HEK293 (cell line): ENCODE data around the gene FRG2.
"Not testable (repeated sequence)": the region's sequence is repeated elsewhere in the genome, so short reads cannot be mapped to it uniquely, and the experiment has no call there.

ENCODE experiments used
- CTCF ChIA-PET: fragments of 350-600 bp; formaldehyde crosslinking; extraction: SDS; loops from one replicate; lab custom pipeline; 2021; ENCODE audit warnings: antibody characterized with exemption; lab: Yijun Ruan, JAX
- POLR2A ChIA-PET: fragments of 300-600 bp; formaldehyde crosslinking; extraction: SDS; loops from one replicate; lab custom pipeline; 2020; ENCODE audit warnings: antibody characterized with exemption, inconsistent platforms; lab: Yijun Ruan, JAX
- H3K27ac ChIP-seq: fragments of 200-500 bp; sonication (Bioruptor generic); 2 replicates; pipeline ENCODE4 v1.5.1; 2014; ENCODE audit warnings: low read depth, low read length, control low read depth, inconsistent platforms; ENCODE audit errors: extremely low read depth
- H3K36me3 ChIP-seq, 2 experiments: fragments of 200-500 bp in 1 of 2; sonication (Bioruptor generic) in 1 of 2; 1 replicate in 1 of 2; 2 replicates in 1 of 2; pipeline ENCODE4 v1.5.1; 2014 to 2017; ENCODE audit warnings: inconsistent platforms in 2 of 2, low read length in 2 of 2; ENCODE audit not compliant: control insufficient read depth in 2 of 2, insufficient read depth in 1 of 2
- H3K4me1 ChIP-seq: fragments of 200-500 bp; sonication (Bioruptor generic); 2 replicates; pipeline ENCODE4 v1.5.1; 2014; ENCODE audit warnings: mild to moderate bottlenecking, low read length, inconsistent platforms; ENCODE audit not compliant: control insufficient read depth, insufficient read depth
- H3K4me3 ChIP-seq: 2 replicates; pipeline ENCODE4 v1.5.1; 2011; ENCODE audit warnings: low read depth, mild to moderate bottlenecking, control low read depth, low read length, moderate library complexity
- H3K9me3 ChIP-seq: fragments of 200-500 bp; sonication (Bioruptor generic); 2 replicates; pipeline ENCODE4 v1.5.1; 2014; ENCODE audit warnings: low read depth, low read length, inconsistent platforms; ENCODE audit not compliant: control insufficient read depth, insufficient read depth
- BCL6B ChIP-seq: fragments of 450-650 bp; formaldehyde crosslinking; IDR thresholded peaks from 2 replicates; pipeline ENCODE4 v1.5.1; 2017; ENCODE audit warnings: missing biosample characterization, missing genetic modification characterization
- HOXA7 ChIP-seq: sonication (generic); formaldehyde crosslinking; IDR thresholded peaks from 2 replicates; pipeline ENCODE4 v1.8.1; 2022; ENCODE audit warnings: missing genetic modification reagents, borderline replicate concordance
- MZF1 ChIP-seq: fragments of 450-650 bp; formaldehyde crosslinking; IDR thresholded peaks from 2 replicates; pipeline ENCODE4 v1.5.1; 2017; ENCODE audit warnings: missing biosample characterization, missing genetic modification characterization, borderline replicate concordance
- PRDM6 ChIP-seq: fragments of 450-650 bp; formaldehyde crosslinking; IDR thresholded peaks from 2 replicates; pipeline ENCODE4 v1.5.1; 2017; ENCODE audit warnings: missing biosample characterization, missing genetic modification characterization
- RBAK ChIP-seq: fragments of 450-650 bp; formaldehyde crosslinking; IDR thresholded peaks from 2 replicates; pipeline ENCODE4 v1.5.1; 2016; ENCODE audit warnings: missing biosample characterization, missing genetic modification characterization
- SP3 ChIP-seq: fragments of 450-650 bp; formaldehyde crosslinking; IDR thresholded peaks from 2 replicates; pipeline ENCODE4 v1.5.1; 2016; ENCODE audit warnings: missing biosample characterization, missing genetic modification characterization
- YY1 ChIP-seq: fragments of 450-650 bp; formaldehyde crosslinking; IDR thresholded peaks from 2 replicates; pipeline ENCODE4 v1.5.1; 2018; ENCODE audit warnings: missing biosample characterization, missing genetic modification characterization
- ZBTB20 ChIP-seq: fragments of 450-650 bp; formaldehyde crosslinking; IDR thresholded peaks from 2 replicates; pipeline ENCODE4 v1.5.1; 2016; ENCODE audit warnings: missing biosample characterization, missing genetic modification characterization
- ZFP37 ChIP-seq: fragments of 450-650 bp; formaldehyde crosslinking; IDR thresholded peaks from 2 replicates; pipeline ENCODE4 v1.5.1; 2016; ENCODE audit warnings: missing biosample characterization, missing genetic modification characterization
- ZNF311 ChIP-seq: fragments of 450-650 bp; formaldehyde crosslinking; IDR thresholded peaks from 2 replicates; pipeline ENCODE4 v1.5.1; 2017; ENCODE audit warnings: missing biosample characterization, missing genetic modification characterization, borderline replicate concordance
- ZNF423 ChIP-seq: fragments of 450-650 bp; formaldehyde crosslinking; IDR thresholded peaks from 2 replicates; pipeline ENCODE4 v1.5.1; 2016; ENCODE audit warnings: missing biosample characterization, missing genetic modification characterization
- ZNF426 ChIP-seq: fragments of 450-650 bp; formaldehyde crosslinking; IDR thresholded peaks from 2 replicates; pipeline ENCODE4 v1.5.1; 2017; ENCODE audit warnings: missing biosample characterization, missing genetic modification characterization, mild to moderate bottlenecking, inconsistent platforms, moderate library complexity
- ZNF513 ChIP-seq: fragments of 450-650 bp; IDR thresholded peaks from 2 replicates; pipeline ENCODE4 v1.5.1; 2018; ENCODE audit warnings: missing biosample characterization, missing genetic modification characterization
- ZNF544 ChIP-seq: fragments of 450-650 bp; formaldehyde crosslinking; IDR thresholded peaks from 2 replicates; pipeline ENCODE4 v1.5.0; 2017; ENCODE audit warnings: missing biosample characterization, missing genetic modification characterization
- ZNF561 ChIP-seq: fragments of 450-650 bp; IDR thresholded peaks from 2 replicates; pipeline ENCODE4 v1.5.1; 2018; ENCODE audit warnings: missing biosample characterization, missing genetic modification characterization, borderline replicate concordance
- ZNF596 ChIP-seq: fragments of 450-650 bp; IDR thresholded peaks from 2 replicates; pipeline ENCODE4 v1.5.0; 2018; ENCODE audit warnings: missing biosample characterization, mild to moderate bottlenecking, missing genetic modification characterization, moderate library complexity
- ZNF623 ChIP-seq: fragments of 450-650 bp; formaldehyde crosslinking; IDR thresholded peaks from 2 replicates; pipeline ENCODE4 v1.5.1; 2016; ENCODE audit warnings: missing biosample characterization, missing genetic modification characterization
- ZNF791 ChIP-seq: fragments of 450-650 bp; formaldehyde crosslinking; IDR thresholded peaks from 2 replicates; pipeline ENCODE4 v1.5.1; 2016; ENCODE audit warnings: missing biosample characterization, missing genetic modification characterization

The FRG2 gene

GRCh38 chr4:189988877-189989431 lies 38.1 kb downstream of the FRG2 start (continued):
- no peak for TF ChIP-seq PRDM6 (tag by site-specific recombination)
- TF ChIP-seq ZNF623 (tag by site-specific recombination), result no peak
- no peak for TF ChIP-seq ZNF544 (tag by site-specific recombination)
- no peak for TF ChIP-seq ZNF791
- no peak for TF ChIP-seq ZNF561 (tag by site-specific recombination)
- TF ChIP-seq RBAK (tag by site-specific recombination), result no peak
- no peak for TF ChIP-seq BCL6B (tag by site-specific recombination)
- no peak for TF ChIP-seq YY1 (tag by site-specific recombination)
- TF ChIP-seq HOXA7, result no peak
- no peak for TF ChIP-seq ZNF423 (tag by site-specific recombination)

GRCh38 chr4:189985651-189986243 lies 41.3 kb downstream of the FRG2 start:
- H3K27ac ChIP-seq, H3K9me3 ChIP-seq, H3K4me3 ChIP-seq, H3K4me1 ChIP-seq, H3K36me3 ChIP-seq, POLR2A ChIA-PET, CTCF ChIA-PET: not testable (repeated sequence)

- H3K27ac ChIP-seq, H3K4me3 ChIP-seq, H3K36me3 ChIP-seq, H3K9me3 ChIP-seq, POLR2A ChIA-PET, H3K4me1 ChIP-seq, CTCF ChIA-PET: not testable (repeated sequence)
These were observed 42.4 kb downstream of the FRG2 start for GRCh38 chr4:189984661-189985060.

- CTCF ChIA-PET, H3K4me3 ChIP-seq, H3K36me3 ChIP-seq, H3K9me3 ChIP-seq, H3K27ac ChIP-seq, POLR2A ChIA-PET, H3K4me1 ChIP-seq: not testable (repeated sequence)
These were observed 43.0 kb downstream of the FRG2 start for GRCh38 chr4:189983916-189984526.

- TF ChIP-seq ZFP37 (tag by site-specific recombination), result no peak
- TF ChIP-seq MZF1, result no peak
- no peak for TF ChIP-seq ZNF513
- no peak for TF ChIP-seq SP3 (tag by site-specific recombination)
- no peak for TF ChIP-seq ZNF311
- no peak for TF ChIP-seq ZBTB20
- no peak for TF ChIP-seq ZNF426 (tag by site-specific recombination)
- no peak for TF ChIP-seq ZNF596 (tag by site-specific recombination)
- Histone ChIP-seq H3K36me3 (no peaks in the 10 kb centered on the region), H3K4me1 (no peaks in the 10 kb centered on the region), H3K27ac (no peak overlapping the region), H3K9me3 (no peaks in the 10 kb centered on the region), H3K4me3 (no peak overlapping the region)
- ChIA-PET CTCF (no interaction called here), POLR2A (no interaction called here)
These were observed 45.1 kb downstream of the FRG2 start for GRCh38 chr4:189981970-189982369.
